H1 (cell line): Measurements from ENCODE around the gene NUP88. TPM values are rescaled to one million over a fixed set of nuclear protein-coding genes. Genes with fewer than 3 reads are reported as not detected.

Experiments
- CTCF ChIA-PET: fragments of 300-600 bp; sonication (Branson Sonifier 250); formaldehyde crosslinking; loops from one replicate; lab custom pipeline; 2021; ENCODE audit not compliant: partially characterized antibody; lab: Charles Lee
- POLR2A ChIA-PET: fragments of 300-600 bp; sonication (Branson Sonifier 250); formaldehyde crosslinking; loops from one replicate; lab custom pipeline; 2021; ENCODE audit warnings: inconsistent platforms; ENCODE audit not compliant: partially characterized antibody; lab: Charles Lee
- DNase-seq, 2 experiments: peaks; one replicate each; pipeline versions ENCODE4 v3.0.0 to v3.0.0-alpha.2; 2010 to 2022; ENCODE audit warnings: low spot score in 2 of 2, low read depth in 1 of 2, mixed read lengths in 1 of 2
- FAIRE-seq: peaks from 2 replicates; lab custom pipeline; 2011; peaks lifted over from hg19 to GRCh38; lab: Jason Lieb, UNC
- H2AFZ ChIP-seq: 2 replicates; pipeline ENCODE4 v1.8.1; 2012; ENCODE audit warnings: low read length, inconsistent platforms
- H2AK5ac ChIP-seq: 2 replicates; pipeline ENCODE4 v1.6.1; 2013; ENCODE audit warnings: low read depth, low read length
- H2BK120ac ChIP-seq: replicated peaks from 2 replicates; pipeline ENCODE3; 2013; ENCODE audit warnings: low read depth, low read length, inconsistent platforms
- H2BK12ac ChIP-seq: 2 replicates; pipeline ENCODE4 v1.6.1; 2013; ENCODE audit warnings: low read depth, low read length
- H2BK15ac ChIP-seq: 2 replicates; pipeline ENCODE4 v1.6.1; 2013; ENCODE audit warnings: low read length
- H2BK20ac ChIP-seq: 2 replicates; pipeline ENCODE4 v1.6.1; 2013; ENCODE audit warnings: low read length
- H2BK5ac ChIP-seq: 2 replicates; pipeline ENCODE4 v1.6.1; 2013; ENCODE audit warnings: low read depth, low read length
- H3K14ac ChIP-seq: 2 replicates; pipeline ENCODE4 v1.6.1; 2013; ENCODE audit warnings: inconsistent platforms; ENCODE audit not compliant: insufficient read length
- H3K18ac ChIP-seq: 2 replicates; pipeline ENCODE4 v1.6.1; 2013; ENCODE audit warnings: low read length; ENCODE audit errors: extremely low read depth
- H3K23ac ChIP-seq: 2 replicates; pipeline ENCODE4 v1.6.1; 2013; ENCODE audit warnings: inconsistent platforms; ENCODE audit not compliant: insufficient read length
- H3K23me2 ChIP-seq: 2 replicates; pipeline ENCODE4 v1.6.1; 2013; ENCODE audit warnings: low read depth, low read length
- H3K27ac ChIP-seq: 2 replicates; pipeline ENCODE4 v1.6.1; 2011; ENCODE audit warnings: low read depth, low read length, inconsistent platforms
- H3K27me3 ChIP-seq, 4 experiments: replicated peaks in 1 of 4; 1 replicate in 1 of 4; 2 replicates in 3 of 4; pipeline versions ENCODE4 v1.6.1 to v1.8.1; 2011 to 2013; ENCODE audit warnings: low read length in 3 of 4, mild to moderate bottlenecking in 3 of 4, inconsistent platforms in 2 of 4, mixed read lengths in 2 of 4, moderate library complexity in 1 of 4; ENCODE audit not compliant: control insufficient read depth in 3 of 4, insufficient read depth in 3 of 4; ENCODE audit errors: extremely low read depth in 1 of 4
- H3K36me3 ChIP-seq, 4 experiments: 2 replicates each; pipeline versions ENCODE4 v1.6.1 to v1.8.1; 2011 to 2013; ENCODE audit warnings: mild to moderate bottlenecking in 4 of 4, low read length in 3 of 4, moderate library complexity in 2 of 4, control low read depth in 1 of 4, inconsistent platforms in 1 of 4; ENCODE audit not compliant: insufficient read depth in 4 of 4, control insufficient read depth in 2 of 4
- H3K4ac ChIP-seq: replicated peaks from 2 replicates; pipeline ENCODE3; 2013; ENCODE audit warnings: low read length, low read depth, mixed read lengths, inconsistent platforms; ENCODE audit not compliant: insufficient read length
- H3K4me1 ChIP-seq, 4 experiments: replicated peaks in 1 of 4; 1 replicate in 1 of 4; 2 replicates in 3 of 4; pipeline versions ENCODE4 v1.6.1 to v1.8.1; 2011 to 2013; ENCODE audit warnings: low read length in 3 of 4, inconsistent platforms in 2 of 4, mixed read lengths in 1 of 4; ENCODE audit not compliant: insufficient read depth in 4 of 4, control insufficient read depth in 3 of 4
- H3K4me2 ChIP-seq, 2 experiments: 2 replicates each; pipeline versions ENCODE4 v1.6.1 to v1.8.1; 2011 to 2013; ENCODE audit warnings: low read depth in 2 of 2, low read length in 2 of 2, control low read depth in 1 of 2, inconsistent platforms in 1 of 2, mild to moderate bottlenecking in 1 of 2; ENCODE audit not compliant: insufficient read depth in 1 of 2
- H3K4me3 ChIP-seq, 4 experiments: fragments of 200-600, 300-600 bp in 1 of 4; sonication (generic), shearing (Covaris generic), sonication (Bioruptor Twin) in 1 of 4; 2 replicates each; pipeline versions ENCODE4 v1.5.1 to v1.8.1; 2011 to 2016; ENCODE audit warnings: low read length in 4 of 4, low read depth in 3 of 4, control low read depth in 2 of 4, inconsistent platforms in 2 of 4, mild to moderate bottlenecking in 2 of 4, mixed read lengths in 1 of 4, moderate library complexity in 1 of 4; ENCODE audit not compliant: insufficient read depth in 2 of 4; ENCODE audit errors: extremely low read depth in 1 of 4
- H3K56ac ChIP-seq: replicated peaks from 2 replicates; pipeline ENCODE3; 2013; ENCODE audit warnings: low read depth, mild to moderate bottlenecking, mixed read lengths, low read length, inconsistent platforms; ENCODE audit not compliant: insufficient read length
- H3K79me1 ChIP-seq: 2 replicates; pipeline ENCODE4 v1.6.1; 2013; ENCODE audit warnings: low read depth, low read length, control low read depth
- H3K79me2 ChIP-seq, 2 experiments: 2 replicates each; pipeline versions ENCODE4 v1.6.1 to v1.8.1; 2012 to 2013; ENCODE audit warnings: low read length in 2 of 2, mild to moderate bottlenecking in 2 of 2, inconsistent platforms in 1 of 2; ENCODE audit not compliant: insufficient read depth in 2 of 2, control insufficient read depth in 1 of 2
- H3K9ac ChIP-seq, 4 experiments: replicated peaks in 1 of 4; 1 replicate in 1 of 4; 2 replicates in 3 of 4; pipeline versions ENCODE4 v1.6.1 to v1.8.1; 2011 to 2013; ENCODE audit warnings: low read depth in 3 of 4, low read length in 3 of 4, control low read depth in 2 of 4, mild to moderate bottlenecking in 2 of 4, moderate library complexity in 2 of 4, inconsistent platforms in 1 of 4; ENCODE audit errors: extremely low read depth in 1 of 4
- H3K9me3 ChIP-seq, 2 experiments: 2 replicates each; pipeline versions ENCODE4 v1.6.1 to v1.8.1; 2012 to 2013; ENCODE audit warnings: mild to moderate bottlenecking in 2 of 2, moderate library complexity in 2 of 2, control low read depth in 1 of 2, inconsistent platforms in 1 of 2, low read depth in 1 of 2, low read length in 1 of 2, mixed read lengths in 1 of 2; ENCODE audit not compliant: insufficient read depth in 2 of 2
- H4K20me1 ChIP-seq, 2 experiments: replicated peaks in 1 of 2; 2 replicates each; pipeline versions ENCODE3 to v1.8.1; 2011 to 2013; ENCODE audit warnings: inconsistent platforms in 2 of 2, low read length in 2 of 2, mild to moderate bottlenecking in 1 of 2; ENCODE audit not compliant: insufficient read depth in 2 of 2, control insufficient read depth in 1 of 2
- H4K5ac ChIP-seq: 2 replicates; pipeline ENCODE4 v1.6.1; 2013; ENCODE audit warnings: low read length, low read depth, mixed read lengths, inconsistent platforms; ENCODE audit not compliant: insufficient read length
- H4K8ac ChIP-seq: 2 replicates; pipeline ENCODE4 v1.8.0; 2013; ENCODE audit warnings: mild to moderate bottlenecking, moderate library complexity, low read length, inconsistent platforms; ENCODE audit not compliant: insufficient read depth; ENCODE audit errors: extremely low read depth
- H4K91ac ChIP-seq: replicated peaks from 2 replicates; pipeline ENCODE3; 2013; ENCODE audit warnings: low read length, mixed read lengths, inconsistent platforms; ENCODE audit not compliant: insufficient read length
- EZH2 ChIP-seq: fragments of 200-600 bp; sonication (generic); IDR thresholded peaks from 2 replicates; pipeline ENCODE4 v1.7.1; 2012; ENCODE audit warnings: low read depth, mild to moderate bottlenecking, moderate library complexity, low read length, inconsistent platforms; ENCODE audit not compliant: severe bottlenecking
- WGBS, 2 experiments: shearing (Covaris generic) in 1 of 2; methylation state at CpG; one replicate each; pipeline versions ENCODE4 v1.1.6 to v1.1.7; 2013 to 2015; ENCODE audit warnings: low lambda C conversion rate in 2 of 2, mixed read lengths in 2 of 2, inconsistent platforms in 1 of 2, low coverage in 1 of 2, missing lambda C conversion rate in 1 of 2; ENCODE audit not compliant: insufficient replicate concordance in 2 of 2, insufficient coverage in 1 of 2, insufficient read length in 1 of 2; ENCODE audit errors: extremely low coverage in 1 of 2, missing lambda C conversion rate in 1 of 2; 5-methylcytosine and 5-hydroxymethylcytosine counted together
- polyA plus RNA-seq, 7 experiments: library from polyadenylated mRNA; depleted of rRNA in 3 of 7; stranded (reverse) in 5 of 7; unstranded in 2 of 7; fragments of >200 nt in 5 of 7; fragments of 200-250 nt in 2 of 7; gene quantifications; 1 replicate in 5 of 7; 2 replicates in 1 of 7; 4 replicates in 1 of 7; pipeline versions ENCODE4 v1.2.1 to v1.2.3, GENCODE V29; 2011 to 2013; ENCODE audit warnings: missing spikeins in 2 of 7, mixed read lengths in 2 of 7
- total RNA-seq: library from RNA; stranded (reverse); fragmentation: NEBNext Ultra II Directional; extraction: Animal tissue kit (Norgen Biotek cat#: 25700); gene quantifications from 2 replicates; pipeline ENCODE4 v1.2.1, GENCODE V29; 2021

Gene NUP88
- total and polyA plus RNA-seq, 2 of the 8 experiments (the other 6 are each of a cell fraction or from before 2014, with no cell fraction given) = 77.4 to 105 TPM

- Histone ChIP-seq H3K18ac (no peak overlapping the region), H3K79me1 (no peaks in the 10 kb centered on the region), H3K27me3 (peaks cover 0 to 2% (median 0%) of the 10 kb centered on the region in 4 experiments; a peak in 1 of 7 replicates), H3K79me2 (no peaks in the 10 kb centered on the region), H3K23me2 (no peaks in the 10 kb centered on the region), H3K36me3 (peaks cover 41 to 81% (median 71%) of the 10 kb centered on the region in 4 experiments), H3K4me1 (no peaks in the 10 kb centered on the region), H3K14ac (no peak overlapping the region), H4K5ac (no peak overlapping the region), H3K9ac (no peak overlapping the region), H3K4me3 (no peak overlapping the region), H2AK5ac (no peak overlapping the region), H3K9me3 (no peaks in the 10 kb centered on the region), H3K27ac (no peak overlapping the region), H3K4ac (no peak overlapping the region), H3K56ac (no peak overlapping the region), H2BK12ac (no peak overlapping the region), H2BK120ac (no peak overlapping the region), H2BK5ac (no peak overlapping the region), H3K23ac (no peak overlapping the region), H4K8ac (no peak overlapping the region), H4K91ac (no peak overlapping the region), H3K4me2 (no peak overlapping the region), H2BK15ac (no peak overlapping the region), H4K20me1 (peaks cover 0 to 5% of the 10 kb centered on the region in 2 experiments), H2AFZ (no peak overlapping the region), H2BK20ac (no peak overlapping the region)
- no peak for FAIRE-seq
- TF ChIP-seq EZH2 = no peak
- DNase-seq = no peak
- 88% methylated on average over 5 of the region's 5 CpGs; no CpG with 5 or more reads in 1 of the 2 experiments for WGBS, 2 experiments
- ChIA-PET CTCF (no interaction called here), POLR2A (interaction anchor here (0.7 to 4.7 kb wide), 10 partner anchors 10 to 79 kb away, joined by 3 to 18 read pairs (median 3); no protein-coding TSS in a partner anchor)
These were observed 27.8 kb downstream of the NUP88 start for GRCh38 chr17:5391678-5392077.
